Mesenchymal stem cell (in vitro differentiated cells and primary cell): ENCODE measurements around the gene KITLG.
A peak's percentile ranks its signal among the peaks of the same experiment; 100 is the strongest.
"Not testable (repeated sequence)": the region's sequence is repeated elsewhere in the genome, so short reads cannot be mapped to it uniquely, and the experiment has no call there.

Source experiments
- DNase-seq: peaks from one replicate; pipeline ENCODE4 v3.0.0-alpha.2; 2013
- H2AFZ ChIP-seq: one replicate; pipeline ENCODE4 v1.6.1; 2013; ENCODE audit warnings: low read depth, mild to moderate bottlenecking, control low read depth, inconsistent platforms, low read length, moderate library complexity
- H2AK5ac ChIP-seq: 2 replicates; pipeline ENCODE4 v1.6.1; 2013; ENCODE audit warnings: low read length, moderate library complexity, mild to moderate bottlenecking, inconsistent platforms; ENCODE audit not compliant: severe bottlenecking
- H2BK120ac ChIP-seq: one replicate; pipeline ENCODE4 v1.6.1; 2013; ENCODE audit warnings: low read depth, mild to moderate bottlenecking, inconsistent platforms, low read length, moderate library complexity
- H2BK12ac ChIP-seq, 2 experiments: one replicate each; pipeline ENCODE4 v1.6.1; 2013; ENCODE audit warnings: inconsistent platforms in 2 of 2, low read length in 2 of 2, mild to moderate bottlenecking in 2 of 2, moderate library complexity in 2 of 2, control low read depth in 1 of 2
- H2BK15ac ChIP-seq: one replicate; pipeline ENCODE4 v1.6.1; 2013; ENCODE audit warnings: mild to moderate bottlenecking, low read depth, inconsistent platforms; ENCODE audit not compliant: poor library complexity, severe bottlenecking
- H2BK5ac ChIP-seq: 2 replicates; pipeline ENCODE4 v1.6.1; 2013; ENCODE audit warnings: low read depth, mild to moderate bottlenecking, low read length, control low read depth, inconsistent platforms; ENCODE audit not compliant: poor library complexity, severe bottlenecking
- H3K14ac ChIP-seq, 2 experiments: one replicate each; pipeline ENCODE4 v1.6.1; 2013; ENCODE audit warnings: inconsistent platforms in 2 of 2, low read length in 2 of 2, control low read depth in 1 of 2, mild to moderate bottlenecking in 1 of 2, moderate library complexity in 1 of 2
- H3K18ac ChIP-seq, 2 experiments: one replicate each; pipeline ENCODE4 v1.6.1; 2013; ENCODE audit warnings: inconsistent platforms in 2 of 2, low read length in 2 of 2, control low read depth in 1 of 2, low read depth in 1 of 2, mild to moderate bottlenecking in 1 of 2
- H3K23ac ChIP-seq, 2 experiments: one replicate each; pipeline ENCODE4 v1.6.1; 2013; ENCODE audit warnings: inconsistent platforms in 2 of 2, low read length in 2 of 2, mild to moderate bottlenecking in 2 of 2, moderate library complexity in 2 of 2, control low read depth in 1 of 2
- H3K27ac ChIP-seq: 2 replicates; pipeline ENCODE4 v1.5.1; 2013; ENCODE audit warnings: mild to moderate bottlenecking, moderate library complexity, low read length, control low read depth, inconsistent platforms; ENCODE audit not compliant: poor library complexity, severe bottlenecking
- H3K27me3 ChIP-seq, 2 experiments: 2 replicates each; pipeline versions ENCODE4 v1.6.1 to v1.7.0; 2013; ENCODE audit warnings: low read length in 2 of 2, mild to moderate bottlenecking in 2 of 2, moderate library complexity in 2 of 2, control low read depth in 1 of 2, inconsistent platforms in 1 of 2; ENCODE audit not compliant: control insufficient read depth in 1 of 2, insufficient read depth in 1 of 2
- H3K36me3 ChIP-seq, 2 experiments: 2 replicates each; pipeline versions ENCODE4 v1.6.1 to v1.7.0; 2013; ENCODE audit warnings: low read length in 2 of 2, control low read depth in 1 of 2, inconsistent platforms in 1 of 2, low read depth in 1 of 2, mild to moderate bottlenecking in 1 of 2; ENCODE audit not compliant: insufficient read depth in 2 of 2, control insufficient read depth in 1 of 2
- H3K4ac ChIP-seq, 2 experiments: one replicate each; pipeline ENCODE4 v1.6.1; 2013; ENCODE audit warnings: inconsistent platforms in 2 of 2, low read length in 2 of 2, mild to moderate bottlenecking in 2 of 2, moderate library complexity in 2 of 2, control low read depth in 1 of 2, low read depth in 1 of 2
- H3K4me1 ChIP-seq: 2 replicates; pipeline ENCODE4 v1.6.1; 2013; ENCODE audit warnings: low read depth, low read length, control low read depth; ENCODE audit not compliant: control insufficient read depth, insufficient read depth
- H3K4me2 ChIP-seq: 2 replicates; pipeline ENCODE4 v1.6.1; 2013; ENCODE audit warnings: low read length, mild to moderate bottlenecking, inconsistent platforms; ENCODE audit not compliant: poor library complexity, severe bottlenecking
- H3K4me3 ChIP-seq, 2 experiments: 2 replicates each; pipeline versions ENCODE4 v1.5.1 to v1.7.0; 2013; ENCODE audit warnings: low read length in 2 of 2, mild to moderate bottlenecking in 2 of 2, control low read depth in 1 of 2, low read depth in 1 of 2; ENCODE audit not compliant: insufficient read depth in 1 of 2
- H3K79me1 ChIP-seq: replicated peaks from 2 replicates; pipeline ENCODE4 v1.6.1; 2013; ENCODE audit warnings: mild to moderate bottlenecking, control low read depth, low read length, inconsistent platforms; ENCODE audit not compliant: poor library complexity, severe bottlenecking
- H3K9ac ChIP-seq: 2 replicates; pipeline ENCODE4 v1.7.0; 2013; ENCODE audit warnings: mild to moderate bottlenecking, low read length, moderate library complexity
- H3K9me3 ChIP-seq: 2 replicates; pipeline ENCODE4 v1.7.0; 2013; ENCODE audit warnings: mild to moderate bottlenecking, low read length; ENCODE audit not compliant: control insufficient read depth
- H4K8ac ChIP-seq: one replicate; pipeline ENCODE4 v1.6.1; 2013; ENCODE audit warnings: inconsistent platforms, mild to moderate bottlenecking, low read length, moderate library complexity
- H4K91ac ChIP-seq: one replicate; pipeline ENCODE4 v1.6.1; 2013; ENCODE audit warnings: mild to moderate bottlenecking, low read length, inconsistent platforms
- WGBS: methylation state at CpG from one replicate; pipeline ENCODE4 v1.1.7; 2013; ENCODE audit warnings: mixed read lengths; 5-methylcytosine and 5-hydroxymethylcytosine counted together

KITLG gene

GRCh38 chr12:88471331-88472045 lies 108.8 kb downstream of the KITLG start:
- Histone ChIP-seq H3K23ac (no peak overlapping the region), H2BK15ac (no peak overlapping the region), H3K27ac (no peak overlapping the region), H3K27me3 (no peaks in the 10 kb centered on the region), H3K18ac (no peak overlapping the region), H4K8ac (no peak overlapping the region), H2BK12ac (no peak overlapping the region), H2AK5ac (no peak overlapping the region), H3K4me3 (no peak overlapping the region), H3K36me3 (no peaks in the 10 kb centered on the region), H3K79me1 (no peaks in the 10 kb centered on the region), H3K9me3 (no peaks in the 10 kb centered on the region), H3K14ac (no peak overlapping the region), H2AFZ (no peak overlapping the region), H3K9ac (peak overlapping the region; percentile 42), H3K4me2 (no peak overlapping the region), H2BK120ac (no peak overlapping the region), H2BK5ac (no peak overlapping the region), H4K91ac (no peak overlapping the region), H3K4ac (no peak overlapping the region), H3K4me1 (no peaks in the 10 kb centered on the region)
- WGBS: 100% methylated on average over 3 of the region's 4 CpGs
- peak; percentile 35 for DNase-seq

GRCh38 chr12:88469154-88469553 lies 111.1 kb downstream of the KITLG start:
- Histone ChIP-seq H3K27ac (no peak overlapping the region), H2BK5ac (no peak overlapping the region), H3K18ac (no peak overlapping the region), H3K23ac (no peak overlapping the region), H2BK15ac (no peak overlapping the region), H3K9me3 (no peaks in the 10 kb centered on the region), H3K4ac (no peak overlapping the region), H3K79me1 (no peaks in the 10 kb centered on the region), H2AFZ (no peak overlapping the region), H3K27me3 (no peaks in the 10 kb centered on the region), H4K91ac (no peak overlapping the region), H3K36me3 (no peaks in the 10 kb centered on the region), H3K9ac (peak overlapping the region; percentile 7), H2BK120ac (no peak overlapping the region), H3K4me2 (no peak overlapping the region), H2AK5ac (no peak overlapping the region), H3K14ac (no peak overlapping the region), H4K8ac (no peak overlapping the region), H3K4me1 (no peaks in the 10 kb centered on the region), H2BK12ac (no peak overlapping the region), H3K4me3 (no peak overlapping the region)
- WGBS: 89% methylated on average over 1 of the region's 1 CpG
- DNase-seq: no peak

- Histone ChIP-seq H3K14ac (no peak overlapping the region), H3K4me3 (no peak overlapping the region), H3K23ac (no peak overlapping the region), H2AFZ (no peak overlapping the region), H3K4me1 (no peaks in the 10 kb centered on the region), H2BK12ac (no peak overlapping the region), H4K91ac (no peak overlapping the region), H4K8ac (no peak overlapping the region), H3K27ac (no peak overlapping the region), H2BK120ac (no peak overlapping the region), H3K4ac (no peak overlapping the region), H3K36me3 (no peaks in the 10 kb centered on the region), H3K4me2 (no peak overlapping the region), H3K9me3 (no peaks in the 10 kb centered on the region), H2AK5ac (no peak overlapping the region), H2BK15ac (no peak overlapping the region), H3K9ac (peak overlapping the region; percentile 7), H3K18ac (no peak overlapping the region), H2BK5ac (no peak overlapping the region), H3K79me1 (no peaks in the 10 kb centered on the region), H3K27me3 (no peaks in the 10 kb centered on the region)
- 100% methylated on average over 1 of the region's 1 CpG for WGBS
- no peak for DNase-seq
Observed at GRCh38 chr12:88468581-88468980, 111.7 kb downstream of the KITLG start.

- not testable (repeated sequence) for H2BK120ac ChIP-seq, H3K27ac ChIP-seq, H4K91ac ChIP-seq, H2AK5ac ChIP-seq, H2BK5ac ChIP-seq, H3K4me2 ChIP-seq, H2AFZ ChIP-seq, H2BK15ac ChIP-seq, H3K9me3 ChIP-seq, H4K8ac ChIP-seq, H3K9ac ChIP-seq, H3K4me1 ChIP-seq, H3K14ac ChIP-seq, H3K27me3 ChIP-seq, H3K4me3 ChIP-seq, H3K79me1 ChIP-seq, H3K23ac ChIP-seq, DNase-seq, H2BK12ac ChIP-seq, H3K4ac ChIP-seq, H3K36me3 ChIP-seq, H3K18ac ChIP-seq
- WGBS: over 99% methylated on average over 10 of the region's 10 CpGs
Observed at GRCh38 chr12:88466708-88467107, 113.6 kb downstream of the KITLG start.
